Fibroblast of lung (primary cell): ENCODE data around the gene MXRA7. TPM values are rescaled to one million over a fixed set of nuclear protein-coding genes. Genes with fewer than 3 reads are reported as not detected.

Experiments
- DNase-seq, 2 donors: peaks; one replicate each; pipeline versions ENCODE4 v3.0.0 to v3.0.0-alpha.2; 2010; ENCODE audit warnings: low read depth in 2 of 2
- H2AFZ ChIP-seq: 2 replicates; pipeline ENCODE4 v1.5.1; 2012; ENCODE audit warnings: low read length, control low read depth, inconsistent platforms
- H3K27ac ChIP-seq: 2 replicates; pipeline ENCODE4 v1.5.1; 2011; ENCODE audit warnings: low read length, control low read depth; ENCODE audit not compliant: insufficient read depth
- H3K27me3 ChIP-seq: 2 replicates; pipeline ENCODE4 v1.5.1; 2011; ENCODE audit warnings: mild to moderate bottlenecking, low read length; ENCODE audit not compliant: control insufficient read depth, insufficient read depth
- H3K36me3 ChIP-seq: 2 replicates; pipeline ENCODE4 v1.5.1; 2011; ENCODE audit warnings: low read length; ENCODE audit not compliant: control insufficient read depth, insufficient read depth
- H3K4me1 ChIP-seq: 2 replicates; pipeline ENCODE4 v1.5.1; 2011; ENCODE audit warnings: low read length; ENCODE audit not compliant: control insufficient read depth, insufficient read depth; ENCODE audit errors: extremely low read depth
- H3K4me2 ChIP-seq: 2 replicates; pipeline ENCODE4 v1.5.1; 2011; ENCODE audit warnings: low read length, control low read depth; ENCODE audit not compliant: insufficient read depth; ENCODE audit errors: extremely low read depth
- H3K4me3 ChIP-seq, 4 experiments: fragments of 200-600 bp in 1 of 4; sonication (generic) in 1 of 4; replicated peaks in 1 of 4; 2 replicates each; pipeline ENCODE4 v1.5.1; 2011 to 2016; ENCODE audit warnings: low read length in 4 of 4, low read depth in 3 of 4, mild to moderate bottlenecking in 3 of 4, control low read depth in 2 of 4, inconsistent platforms in 1 of 4, mixed read lengths in 1 of 4; ENCODE audit not compliant: insufficient read depth in 1 of 4; ENCODE audit errors: control extremely low read depth in 1 of 4
- H3K79me2 ChIP-seq: 2 replicates; pipeline ENCODE4 v1.5.1; 2012; ENCODE audit warnings: mild to moderate bottlenecking, low read length, inconsistent platforms; ENCODE audit not compliant: control insufficient read depth, insufficient read depth
- H3K9ac ChIP-seq: 2 replicates; pipeline ENCODE4 v1.5.1; 2011; ENCODE audit warnings: mild to moderate bottlenecking, low read length, control low read depth; ENCODE audit not compliant: insufficient read depth
- H3K9me3 ChIP-seq: 2 replicates; pipeline ENCODE4 v1.5.1; 2012; ENCODE audit warnings: low read depth, low read length; ENCODE audit not compliant: control insufficient read depth, insufficient read depth
- H4K20me1 ChIP-seq: 2 replicates; pipeline ENCODE4 v1.5.1; 2011; ENCODE audit warnings: low read length; ENCODE audit not compliant: control insufficient read depth, insufficient read depth; ENCODE audit errors: extremely low read depth
- EZH2 ChIP-seq: IDR thresholded peaks from 2 replicates; pipeline ENCODE4 v1.5.1; 2012; ENCODE audit warnings: low read length, control low read depth, mild to moderate bottlenecking; ENCODE audit errors: missing control alignments
- polyA plus RNA-seq, 2 donors: library from polyadenylated mRNA; depleted of rRNA in 1 of 2; stranded (reverse) in 1 of 2; unstranded in 1 of 2; fragments of >200 nt; gene quantifications; 2 replicates each; pipeline ENCODE4 v1.2.1, GENCODE V29; 2011 to 2012; ENCODE audit warnings: missing spikeins in 1 of 2
- total RNA-seq: library from RNA; depleted of rRNA; stranded (reverse); fragments of >200 nt; gene quantifications from 2 replicates; pipeline ENCODE4 v1.2.1, GENCODE V29; 2014
- TF ChIP-seq, protein P1 (sequence below), 2 donors: IDR thresholded peaks in 1 of 2; conservative IDR thresholded peaks in 1 of 2; 1 replicate in 1 of 2; 2 replicates in 1 of 2; pipeline ENCODE4 v1.5.1; 2011 to 2012; ENCODE audit warnings: low read length in 2 of 2, control low read depth in 1 of 2, inconsistent platforms in 1 of 2, low read depth in 1 of 2, mild to moderate bottlenecking in 1 of 2

Gene MXRA7
- total and polyA plus RNA-seq, 2 donors (not counting 1 experiment from before 2014, with no cell fraction given), result 127 to 307 TPM

DNA sequence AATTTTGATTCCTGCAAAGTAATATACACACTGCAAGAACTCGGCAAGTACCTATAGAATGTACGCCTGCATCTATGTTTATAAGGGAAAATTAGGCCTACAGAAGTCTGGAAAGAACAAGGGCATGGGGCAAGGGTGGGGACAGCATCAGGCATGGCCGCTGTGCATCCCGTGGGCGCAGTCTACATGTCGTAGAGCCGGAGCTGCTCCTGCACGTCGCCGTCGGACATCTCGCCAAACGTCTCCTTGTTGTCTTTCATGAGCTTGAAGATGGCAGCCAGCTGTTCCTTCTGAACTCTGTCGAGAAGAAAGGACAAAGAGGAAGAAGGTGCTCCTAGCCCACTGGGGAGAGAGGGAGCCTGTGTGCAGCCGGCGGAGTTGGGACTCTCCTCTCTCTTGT, 33.4 kb downstream of the MXRA7 start:
- Histone ChIP-seq H3K27ac (no peak overlapping the region), H3K36me3 (peaks cover 4% of the 10 kb centered on the region), H3K4me2 (no peak overlapping the region), H3K27me3 (no peaks in the 10 kb centered on the region), H4K20me1 (no peaks in the 10 kb centered on the region), H3K4me1 (peaks cover 5% of the 10 kb centered on the region), H3K79me2 (no peaks in the 10 kb centered on the region), H2AFZ (no peak overlapping the region), H3K9me3 (no peaks in the 10 kb centered on the region), H3K4me3 (no peak overlapping the region), H3K9ac (no peak overlapping the region)
- no peak for DNase-seq
- no peak for TF ChIP-seq EZH2
- TF ChIP-seq, protein P1, sequence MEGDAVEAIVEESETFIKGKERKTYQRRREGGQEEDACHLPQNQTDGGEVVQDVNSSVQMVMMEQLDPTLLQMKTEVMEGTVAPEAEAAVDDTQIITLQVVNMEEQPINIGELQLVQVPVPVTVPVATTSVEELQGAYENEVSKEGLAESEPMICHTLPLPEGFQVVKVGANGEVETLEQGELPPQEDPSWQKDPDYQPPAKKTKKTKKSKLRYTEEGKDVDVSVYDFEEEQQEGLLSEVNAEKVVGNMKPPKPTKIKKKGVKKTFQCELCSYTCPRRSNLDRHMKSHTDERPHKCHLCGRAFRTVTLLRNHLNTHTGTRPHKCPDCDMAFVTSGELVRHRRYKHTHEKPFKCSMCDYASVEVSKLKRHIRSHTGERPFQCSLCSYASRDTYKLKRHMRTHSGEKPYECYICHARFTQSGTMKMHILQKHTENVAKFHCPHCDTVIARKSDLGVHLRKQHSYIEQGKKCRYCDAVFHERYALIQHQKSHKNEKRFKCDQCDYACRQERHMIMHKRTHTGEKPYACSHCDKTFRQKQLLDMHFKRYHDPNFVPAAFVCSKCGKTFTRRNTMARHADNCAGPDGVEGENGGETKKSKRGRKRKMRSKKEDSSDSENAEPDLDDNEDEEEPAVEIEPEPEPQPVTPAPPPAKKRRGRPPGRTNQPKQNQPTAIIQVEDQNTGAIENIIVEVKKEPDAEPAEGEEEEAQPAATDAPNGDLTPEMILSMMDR (conservative IDR thresholded peaks at IDR 0.05 in 1 of 2, IDR thresholded peaks at IDR 0.05 in 1 of 2; ENCODE audit: low read depth in 1 of 2, low read length in 2 of 2), result no peak

DNA sequence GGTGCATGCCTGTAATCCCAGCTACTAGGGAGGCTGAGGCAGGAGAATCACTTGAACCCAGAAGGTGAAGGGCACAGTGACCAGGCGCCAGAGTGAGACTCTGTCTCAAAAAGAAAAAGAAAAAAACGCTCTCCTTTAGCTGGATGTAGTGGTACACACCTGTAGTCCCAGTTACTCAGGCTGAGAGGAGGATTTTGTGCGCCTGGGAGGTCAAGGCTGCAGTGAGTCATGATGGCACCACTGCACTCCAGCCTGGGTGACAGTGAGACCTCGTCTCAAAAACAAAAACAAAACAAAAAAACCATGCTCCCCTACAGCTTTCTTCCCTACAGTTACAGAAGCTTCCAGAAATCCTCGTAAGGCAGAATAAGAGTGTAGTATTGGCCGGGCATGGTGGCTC, 34.1 kb downstream of the MXRA7 start:
- TF ChIP-seq, protein P1 (conservative IDR thresholded peaks at IDR 0.05 in 1 of 2, IDR thresholded peaks at IDR 0.05 in 1 of 2; ENCODE audit: low read depth in 1 of 2, low read length in 2 of 2), result no peak
- no peak for TF ChIP-seq EZH2
- Histone ChIP-seq H3K9ac (no peak overlapping the region), H4K20me1 (no peaks in the 10 kb centered on the region), H3K27me3 (no peaks in the 10 kb centered on the region), H3K36me3 (peaks cover 2% of the 10 kb centered on the region), H2AFZ (no peak overlapping the region), H3K79me2 (no peaks in the 10 kb centered on the region), H3K4me1 (peaks cover 6% of the 10 kb centered on the region), H3K27ac (no peak overlapping the region), H3K9me3 (no peaks in the 10 kb centered on the region), H3K4me2 (no peak overlapping the region), H3K4me3 (no peak overlapping the region)
- DNase-seq, result no peak

DNA sequence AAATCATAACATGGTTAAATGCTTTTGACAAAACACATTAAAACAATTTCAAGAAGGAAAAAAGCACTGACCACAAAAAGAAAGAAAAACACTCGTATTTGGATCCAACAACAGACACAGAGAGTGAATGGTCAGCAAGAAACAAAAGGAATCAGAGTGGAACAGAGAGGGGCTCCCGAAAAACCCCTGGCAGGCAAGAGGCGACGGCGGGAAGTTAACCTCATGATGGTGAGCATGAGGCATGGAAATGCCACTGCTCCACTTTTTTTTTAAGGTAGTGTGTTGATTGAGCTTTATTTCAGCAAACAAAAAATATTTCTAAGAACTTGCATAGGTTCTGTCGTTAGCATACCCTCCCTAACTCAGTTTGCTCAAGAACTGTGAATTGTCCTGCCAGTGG, 35.1 kb downstream of the MXRA7 start:
- Histone ChIP-seq H4K20me1 (no peaks in the 10 kb centered on the region), H3K27me3 (no peaks in the 10 kb centered on the region), H3K4me3 (no peak overlapping the region), H3K4me1 (peaks cover 9% of the 10 kb centered on the region), H2AFZ (no peak overlapping the region), H3K79me2 (no peaks in the 10 kb centered on the region), H3K27ac (no peak overlapping the region), H3K4me2 (no peak overlapping the region), H3K36me3 (peaks cover 2% of the 10 kb centered on the region), H3K9me3 (no peaks in the 10 kb centered on the region), H3K9ac (no peak overlapping the region)
- no peak for TF ChIP-seq EZH2
- TF ChIP-seq, protein P1 (conservative IDR thresholded peaks at IDR 0.05 in 1 of 2, IDR thresholded peaks at IDR 0.05 in 1 of 2; ENCODE audit: low read depth in 1 of 2, low read length in 2 of 2), result no peak
- no peak for DNase-seq
